ENCODE results near the gene STX18. TPM values are rescaled to one million over a fixed set of nuclear protein-coding genes. Genes with fewer than 3 reads are reported as not detected.

Gene STX18
- total RNA-seq, 4 donors from 2014 or later = 19.2 to 27.4 (median 20.7) TPM

DNA sequence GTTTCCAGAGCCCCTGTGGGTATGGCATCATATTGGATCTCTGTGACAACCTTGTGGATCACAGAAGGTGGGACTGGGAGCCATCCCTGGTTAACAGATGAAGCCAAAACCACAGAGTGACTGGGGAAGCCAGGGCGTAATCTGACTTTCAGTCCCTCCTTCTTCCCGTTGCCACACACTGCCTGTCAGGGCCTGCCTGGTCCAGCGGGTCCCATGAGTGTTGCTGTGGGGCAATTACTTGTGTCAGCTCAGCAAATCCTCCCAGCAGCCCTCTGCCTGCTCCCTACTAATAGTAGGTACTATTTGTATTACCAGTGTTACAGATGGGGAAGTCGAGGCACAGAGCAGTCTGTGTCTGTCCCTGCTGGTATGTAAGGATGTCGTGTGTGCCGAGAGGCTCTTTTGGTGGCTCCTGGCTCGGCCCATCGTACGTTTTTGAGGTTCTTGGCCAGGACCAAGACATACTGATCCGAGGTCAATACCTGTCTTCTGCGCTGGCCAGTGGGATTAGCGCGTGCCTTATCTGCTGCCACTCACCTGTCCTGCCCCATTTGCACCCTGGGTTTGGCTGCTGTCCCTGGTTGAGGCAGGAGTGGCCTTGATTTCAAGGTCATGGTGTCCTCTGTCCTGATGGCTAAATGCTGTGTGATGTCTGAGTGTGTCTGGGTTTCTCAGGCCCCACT lies 149.2 kb downstream of the STX18 start:
- no peak for TF ChIP-seq POLR2A (IDR thresholded peaks at IDR 0.05)
- TF ChIP-seq, protein P1, sequence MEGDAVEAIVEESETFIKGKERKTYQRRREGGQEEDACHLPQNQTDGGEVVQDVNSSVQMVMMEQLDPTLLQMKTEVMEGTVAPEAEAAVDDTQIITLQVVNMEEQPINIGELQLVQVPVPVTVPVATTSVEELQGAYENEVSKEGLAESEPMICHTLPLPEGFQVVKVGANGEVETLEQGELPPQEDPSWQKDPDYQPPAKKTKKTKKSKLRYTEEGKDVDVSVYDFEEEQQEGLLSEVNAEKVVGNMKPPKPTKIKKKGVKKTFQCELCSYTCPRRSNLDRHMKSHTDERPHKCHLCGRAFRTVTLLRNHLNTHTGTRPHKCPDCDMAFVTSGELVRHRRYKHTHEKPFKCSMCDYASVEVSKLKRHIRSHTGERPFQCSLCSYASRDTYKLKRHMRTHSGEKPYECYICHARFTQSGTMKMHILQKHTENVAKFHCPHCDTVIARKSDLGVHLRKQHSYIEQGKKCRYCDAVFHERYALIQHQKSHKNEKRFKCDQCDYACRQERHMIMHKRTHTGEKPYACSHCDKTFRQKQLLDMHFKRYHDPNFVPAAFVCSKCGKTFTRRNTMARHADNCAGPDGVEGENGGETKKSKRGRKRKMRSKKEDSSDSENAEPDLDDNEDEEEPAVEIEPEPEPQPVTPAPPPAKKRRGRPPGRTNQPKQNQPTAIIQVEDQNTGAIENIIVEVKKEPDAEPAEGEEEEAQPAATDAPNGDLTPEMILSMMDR (IDR thresholded peaks at IDR 0.05 in 4 of 5, conservative IDR thresholded peaks at IDR 0.05 in 1 of 5) = no peak
- in situ Hi-C loops (cut with MboI; ENCODE audit: low sequenced_read_pairs in 4 of 4) = no loop called here

DNA sequence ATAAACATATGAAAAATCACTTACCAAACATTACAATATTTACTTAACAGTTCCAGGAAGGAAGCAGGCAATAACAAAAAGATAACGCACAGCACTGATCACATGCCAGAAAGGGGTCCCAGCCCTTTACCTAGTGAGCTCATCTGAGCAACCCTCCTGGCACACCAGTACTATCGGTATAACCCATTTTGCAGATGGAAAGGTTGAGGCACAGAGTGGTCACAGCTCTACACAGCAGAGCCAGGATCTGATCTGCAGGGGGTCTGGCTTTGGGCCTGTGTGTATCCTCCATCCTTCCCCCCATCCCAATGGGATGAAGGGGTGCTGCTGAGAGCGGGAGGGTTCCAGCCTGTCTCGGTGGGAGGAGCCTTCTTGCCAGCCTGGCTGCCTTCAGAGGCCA lies 150.0 kb downstream of the STX18 start:
- Histone ChIP-seq H3K4me3 (no peak overlapping the region), H3K36me3 (no peaks in the 10 kb centered on the region), H3K9me3 (no peaks in the 10 kb centered on the region), H3K4me1 (peaks cover 8 to 13% of the 10 kb centered on the region in 2 donors), H3K27me3 (peaks cover 41 to 52% (median 43%) of the 10 kb centered on the region in 3 donors), H3K27ac (no peak overlapping the region)
- ATAC-seq = no peak
- in situ Hi-C loops (cut with MboI; ENCODE audit: low sequenced_read_pairs in 4 of 4) (no loop called here), intact Hi-C loops (cut with DNase I; ENCODE audit: low total_unique reads) (no loop called here)
- TF ChIP-seq, protein P1 (IDR thresholded peaks at IDR 0.05 in 4 of 5, conservative IDR thresholded peaks at IDR 0.05 in 1 of 5) = no peak
- TF ChIP-seq POLR2A (IDR thresholded peaks at IDR 0.05) = no peak
- no peak for DNase-seq

More for the DNA sequence above, 149.2 kb downstream of the STX18 start:
- peaks cover 35 to 53% (median 40%) of the 10 kb centered on the region in 3 donors for H3K27me3 ChIP-seq
- no peaks in the 10 kb centered on the region for H3K9me3 ChIP-seq
- intact Hi-C loops (cut with DNase I; ENCODE audit: low total_unique reads) = no loop called here
- H3K4me3 ChIP-seq = no peak overlapping the region
- ATAC-seq (no peak), DNase-seq (no peak)
- no peak overlapping the region for H3K27ac ChIP-seq
- H3K36me3 ChIP-seq = no peaks in the 10 kb centered on the region
- H3K4me1 ChIP-seq = peaks cover 5 to 7% of the 10 kb centered on the region in 2 donors

DNA sequence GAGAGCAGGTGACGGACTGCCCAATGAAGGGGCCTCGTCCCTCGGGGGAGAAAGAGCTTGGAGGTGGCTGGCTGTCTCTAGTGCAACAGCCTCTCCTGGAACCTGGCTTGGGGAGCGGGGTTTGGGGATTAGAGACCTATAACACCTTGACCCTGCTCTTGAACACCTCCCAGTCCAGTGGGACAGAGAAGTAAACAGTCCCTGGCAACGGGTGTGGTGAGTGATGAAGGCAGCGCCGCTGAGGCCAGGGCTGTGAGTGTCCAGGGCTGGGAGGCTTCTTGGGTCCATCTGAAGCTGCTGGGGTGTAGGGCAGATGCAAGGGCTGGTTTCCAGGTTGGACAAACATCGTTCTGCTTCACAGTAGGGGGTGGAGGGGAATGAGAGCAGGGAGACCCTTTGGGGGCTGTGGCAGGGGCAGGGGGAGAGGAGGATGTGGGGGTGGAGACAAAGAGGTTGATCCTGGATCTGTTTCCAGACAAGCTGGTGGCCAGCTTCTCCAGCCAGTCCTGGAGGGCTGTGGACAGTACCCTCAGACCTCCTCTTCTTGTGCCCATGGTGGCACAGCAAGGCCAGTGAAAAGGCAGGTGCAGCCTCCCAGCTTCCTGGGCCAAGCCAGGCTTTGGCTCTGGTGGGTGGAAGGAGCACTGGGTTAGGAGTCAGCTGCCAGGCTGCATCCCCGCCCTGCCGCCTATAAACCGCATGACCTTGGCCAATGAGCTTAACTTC lies 151.2 kb downstream of the STX18 start:
- peaks cover 8 to 13% of the 10 kb centered on the region in 2 donors for H3K4me1 ChIP-seq
- no peaks in the 10 kb centered on the region for H3K9me3 ChIP-seq
- intact Hi-C loops (cut with DNase I; ENCODE audit: low total_unique reads) = no loop called here
- DNase-seq = no peak
- H3K36me3 ChIP-seq = no peaks in the 10 kb centered on the region
- peaks cover 51 to 59% (median 55%) of the 10 kb centered on the region in 3 donors for H3K27me3 ChIP-seq
- no peak overlapping the region for H3K4me3 ChIP-seq
- H3K27ac ChIP-seq = no peak overlapping the region
- TF ChIP-seq POLR2A (IDR thresholded peaks at IDR 0.05) = no peak
- TF ChIP-seq, protein P1 (IDR thresholded peaks at IDR 0.05 in 4 of 5, conservative IDR thresholded peaks at IDR 0.05 in 1 of 5) = no peak
- no peak for ATAC-seq
- in situ Hi-C loops (cut with MboI; ENCODE audit: low sequenced_read_pairs in 4 of 4) = no loop called here

DNA sequence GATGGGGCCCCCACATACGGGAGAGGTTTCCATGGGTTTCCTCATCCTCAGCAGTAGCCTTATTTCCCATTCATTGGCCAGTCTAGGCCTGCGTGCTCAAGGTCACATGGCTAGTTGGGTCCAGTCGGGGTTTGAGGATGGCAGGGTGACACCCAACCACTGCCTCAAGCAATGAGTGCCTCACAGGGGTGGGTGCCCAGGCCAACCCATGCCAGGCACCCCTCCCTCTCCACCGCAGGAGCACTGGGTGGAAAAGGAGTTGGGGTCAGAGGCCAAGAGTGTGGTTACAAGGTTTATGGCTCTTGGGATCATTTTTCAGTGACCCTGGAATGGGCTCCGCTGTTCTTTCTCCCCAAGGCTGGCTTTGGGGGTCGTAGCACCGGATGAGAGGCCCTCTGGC lies 151.8 kb downstream of the STX18 start:
- no peaks in the 10 kb centered on the region for H3K9me3 ChIP-seq
- intact Hi-C loops (cut with DNase I; ENCODE audit: low total_unique reads) = no loop called here

More for the DNA sequence above, 151.8 kb downstream of the STX18 start:
- no peak overlapping the region for H3K4me3 ChIP-seq
- ATAC-seq = no peak
- in situ Hi-C loops (cut with MboI; ENCODE audit: low sequenced_read_pairs in 4 of 4) = no loop called here
- no peak for DNase-seq
- H3K36me3 ChIP-seq = no peaks in the 10 kb centered on the region
- H3K4me1 ChIP-seq = peaks cover 8 to 13% of the 10 kb centered on the region in 2 donors
- no peak for TF ChIP-seq POLR2A (IDR thresholded peaks at IDR 0.05)
- TF ChIP-seq, protein P1 (IDR thresholded peaks at IDR 0.05 in 4 of 5, conservative IDR thresholded peaks at IDR 0.05 in 1 of 5) = no peak
- peaks cover 52 to 60% (median 53%) of the 10 kb centered on the region in 3 donors for H3K27me3 ChIP-seq
- no peak overlapping the region for H3K27ac ChIP-seq
